ENCODE data around the gene SRSF11. TPM values are rescaled to one million over a fixed set of nuclear protein-coding genes. Genes with fewer than 3 reads are reported as not detected.

Gene SRSF11
- total RNA-seq, 1 donor from 2014 or later, result 231 TPM

- Mint-ChIP-seq H3K9me3 (peaks cover 4% of the 10 kb centered on the region), H3K36me3 (ENCODE audit: low read depth) (peaks cover 6% of the 10 kb centered on the region), H3K4me1 (peaks cover 4% of the 10 kb centered on the region), H3K27me3 (no peaks in the 10 kb centered on the region), H3K4me3 (no peak overlapping the region), H3K27ac (no peak overlapping the region)
- POLR2A ChIA-PET, result no interaction called here
- TF ChIP-seq CTCF (IDR thresholded peaks at IDR 0.05), result no peak
- CTCF ChIA-PET, result no interaction called here
- intact Hi-C loops (cut with micrococcal nuclease), result no loop called here
- DNase-seq (no peak), ATAC-seq (ENCODE audit: low read depth) (no peak)
Observed at GRCh38 chr1:70194601-70195000, 26.6 kb upstream of the SRSF11 start.

DNA sequence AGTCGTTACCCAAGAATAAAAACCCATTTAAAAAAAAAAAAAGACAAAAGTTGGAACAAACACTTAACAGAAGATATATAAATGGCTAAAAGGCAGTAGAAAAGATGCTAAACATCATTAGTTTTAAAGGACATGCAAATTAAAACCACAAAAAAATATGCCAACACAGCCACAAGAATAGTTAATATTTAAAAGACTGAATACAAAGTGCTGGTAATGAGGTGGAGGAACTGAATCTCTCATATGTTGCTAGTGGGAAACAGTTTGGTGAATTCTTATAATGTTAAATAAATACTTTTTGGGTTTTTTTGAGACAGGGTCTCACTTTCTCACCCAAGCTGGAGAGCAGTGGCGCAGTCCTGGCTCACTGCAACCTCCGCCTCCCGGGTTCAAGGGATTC lies 25.8 kb upstream of the SRSF11 start:
- intact Hi-C loops (cut with micrococcal nuclease), result no loop called here
- no peak overlapping the region for H3K27ac Mint-ChIP-seq
- no peak overlapping the region for H3K4me3 Mint-ChIP-seq
- ChIA-PET POLR2A (no interaction called here), CTCF (no interaction called here)
- DNase-seq (no peak), ATAC-seq (ENCODE audit: low read depth) (no peak)
- TF ChIP-seq CTCF (IDR thresholded peaks at IDR 0.05), result no peak
- peaks cover 4% of the 10 kb centered on the region for H3K4me1 Mint-ChIP-seq
- peaks cover 4% of the 10 kb centered on the region for H3K9me3 Mint-ChIP-seq
- no peaks in the 10 kb centered on the region for H3K27me3 Mint-ChIP-seq
- peaks cover 6% of the 10 kb centered on the region for H3K36me3 Mint-ChIP-seq (ENCODE audit: low read depth)

DNA sequence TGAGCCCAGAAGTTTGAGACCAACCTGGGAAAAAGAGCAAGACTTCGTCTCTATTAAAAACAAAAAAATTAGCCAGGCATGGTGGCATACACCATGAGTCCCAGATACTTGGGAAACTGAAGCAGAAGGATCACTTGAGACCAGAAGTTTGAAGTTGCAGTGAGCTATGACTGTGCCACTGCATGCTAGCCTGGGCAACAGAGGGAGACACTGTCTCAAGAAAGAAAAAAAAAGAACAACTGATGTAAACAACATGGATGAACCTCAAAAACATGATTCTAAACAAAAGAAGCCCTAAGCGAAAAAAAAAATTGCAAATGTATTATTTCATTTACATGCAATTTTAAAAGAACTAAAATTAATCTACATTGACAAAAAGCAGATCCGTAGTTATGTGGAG lies 24.8 kb upstream of the SRSF11 start:
- intact Hi-C loops (cut with micrococcal nuclease), result no loop called here
- ChIA-PET POLR2A (no interaction called here), CTCF (no interaction called here)
- peaks cover 4% of the 10 kb centered on the region for H3K9me3 Mint-ChIP-seq
- H3K36me3 Mint-ChIP-seq (ENCODE audit: low read depth), result peaks cover 6% of the 10 kb centered on the region
- TF ChIP-seq CTCF (IDR thresholded peaks at IDR 0.05), result no peak
- DNase-seq (no peak), ATAC-seq (ENCODE audit: low read depth) (no peak)
- H3K4me1 Mint-ChIP-seq, result peaks cover 8% of the 10 kb centered on the region
- no peak overlapping the region for H3K4me3 Mint-ChIP-seq
- no peaks in the 10 kb centered on the region for H3K27me3 Mint-ChIP-seq
- H3K27ac Mint-ChIP-seq, result no peak overlapping the region

- H3K4me1 Mint-ChIP-seq, result peaks cover 39% of the 10 kb centered on the region
- CTCF ChIA-PET, result no interaction called here
- H3K4me3 Mint-ChIP-seq, result no peak overlapping the region
- no peaks in the 10 kb centered on the region for H3K9me3 Mint-ChIP-seq
- no peak overlapping the region for H3K27ac Mint-ChIP-seq
- POLR2A ChIA-PET, result no interaction called here
- ATAC-seq (ENCODE audit: low read depth), result no peak
- DNase-seq, result no peak
- TF ChIP-seq CTCF (IDR thresholded peaks at IDR 0.05), result no peak
- H3K27me3 Mint-ChIP-seq, result no peaks in the 10 kb centered on the region
- H3K36me3 Mint-ChIP-seq (ENCODE audit: low read depth), result peaks cover 5% of the 10 kb centered on the region
- intact Hi-C loops (cut with micrococcal nuclease), result no loop called here
Observed at GRCh38 chr1:70200065-70200464, 21.1 kb upstream of the SRSF11 start.

DNA sequence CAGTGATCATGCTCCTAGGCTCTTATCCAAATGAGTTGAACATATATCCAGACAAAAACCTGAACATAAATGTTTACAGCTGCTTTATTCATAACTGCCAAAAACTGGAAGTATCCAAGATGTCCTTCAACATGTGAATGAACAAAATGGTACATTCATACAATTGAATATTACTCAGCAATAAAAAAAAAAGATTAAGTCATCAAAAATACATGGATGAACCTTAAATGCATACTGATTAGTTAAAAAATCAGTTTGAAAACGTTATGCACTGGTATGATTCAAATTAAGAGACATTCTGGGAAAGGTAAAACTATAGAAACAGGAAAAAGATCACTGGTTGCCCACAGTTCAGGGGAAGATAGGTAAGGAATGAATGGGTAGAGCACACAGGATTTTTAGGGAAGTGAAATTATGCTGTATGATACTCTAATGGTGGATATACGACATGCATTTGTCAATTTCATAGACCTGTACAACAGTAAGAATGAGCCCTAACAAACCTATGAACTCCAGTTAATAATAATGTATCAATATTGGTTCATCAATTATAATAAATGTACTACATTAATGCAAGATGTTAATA lies 18.9 kb upstream of the SRSF11 start:
- no peaks in the 10 kb centered on the region for H3K27me3 Mint-ChIP-seq
- intact Hi-C loops (cut with micrococcal nuclease), result no loop called here
- DNase-seq, result no peak
- no peak overlapping the region for H3K27ac Mint-ChIP-seq
- ChIA-PET CTCF (no interaction called here), POLR2A (no interaction called here)
- H3K4me1 Mint-ChIP-seq, result peaks cover 54% of the 10 kb centered on the region
- TF ChIP-seq CTCF (IDR thresholded peaks at IDR 0.05), result no peak
- H3K9me3 Mint-ChIP-seq, result no peaks in the 10 kb centered on the region
- no peak overlapping the region for H3K4me3 Mint-ChIP-seq
- H3K36me3 Mint-ChIP-seq (ENCODE audit: low read depth), result peaks cover 12% of the 10 kb centered on the region
- ATAC-seq (ENCODE audit: low read depth), result no peak

Measured in activated B cell treated with CpG ODN at 0.5 μM for 24 hours (primary cell).